ENCODE results near the gene CHRDL2.

CHRDL2 gene

GRCh38 chr11:74749965-74750296, 18.7 kb upstream of the CHRDL2 start:
- H3K36me3 Mint-ChIP-seq (ENCODE audit: low read depth), result peaks cover 3% of the 10 kb centered on the region
- H3K27me3 Mint-ChIP-seq (ENCODE audit: low read depth), result no peaks in the 10 kb centered on the region
- H3K9me3 Mint-ChIP-seq, result no peaks in the 10 kb centered on the region
- TF ChIP-seq, protein P1, sequence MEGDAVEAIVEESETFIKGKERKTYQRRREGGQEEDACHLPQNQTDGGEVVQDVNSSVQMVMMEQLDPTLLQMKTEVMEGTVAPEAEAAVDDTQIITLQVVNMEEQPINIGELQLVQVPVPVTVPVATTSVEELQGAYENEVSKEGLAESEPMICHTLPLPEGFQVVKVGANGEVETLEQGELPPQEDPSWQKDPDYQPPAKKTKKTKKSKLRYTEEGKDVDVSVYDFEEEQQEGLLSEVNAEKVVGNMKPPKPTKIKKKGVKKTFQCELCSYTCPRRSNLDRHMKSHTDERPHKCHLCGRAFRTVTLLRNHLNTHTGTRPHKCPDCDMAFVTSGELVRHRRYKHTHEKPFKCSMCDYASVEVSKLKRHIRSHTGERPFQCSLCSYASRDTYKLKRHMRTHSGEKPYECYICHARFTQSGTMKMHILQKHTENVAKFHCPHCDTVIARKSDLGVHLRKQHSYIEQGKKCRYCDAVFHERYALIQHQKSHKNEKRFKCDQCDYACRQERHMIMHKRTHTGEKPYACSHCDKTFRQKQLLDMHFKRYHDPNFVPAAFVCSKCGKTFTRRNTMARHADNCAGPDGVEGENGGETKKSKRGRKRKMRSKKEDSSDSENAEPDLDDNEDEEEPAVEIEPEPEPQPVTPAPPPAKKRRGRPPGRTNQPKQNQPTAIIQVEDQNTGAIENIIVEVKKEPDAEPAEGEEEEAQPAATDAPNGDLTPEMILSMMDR (IDR thresholded peaks at IDR 0.05; ENCODE audit: unreplicated experiment in 3 of 3), result no peak
- peak overlapping the region; percentile 90 to 97 (median 93) for H3K4me3 Mint-ChIP-seq
- peak overlapping the region; percentile 83 to 90 (median 83) for H3K27ac Mint-ChIP-seq
- H3K4me1 Mint-ChIP-seq, result peaks cover 34% of the 10 kb centered on the region

DNA sequence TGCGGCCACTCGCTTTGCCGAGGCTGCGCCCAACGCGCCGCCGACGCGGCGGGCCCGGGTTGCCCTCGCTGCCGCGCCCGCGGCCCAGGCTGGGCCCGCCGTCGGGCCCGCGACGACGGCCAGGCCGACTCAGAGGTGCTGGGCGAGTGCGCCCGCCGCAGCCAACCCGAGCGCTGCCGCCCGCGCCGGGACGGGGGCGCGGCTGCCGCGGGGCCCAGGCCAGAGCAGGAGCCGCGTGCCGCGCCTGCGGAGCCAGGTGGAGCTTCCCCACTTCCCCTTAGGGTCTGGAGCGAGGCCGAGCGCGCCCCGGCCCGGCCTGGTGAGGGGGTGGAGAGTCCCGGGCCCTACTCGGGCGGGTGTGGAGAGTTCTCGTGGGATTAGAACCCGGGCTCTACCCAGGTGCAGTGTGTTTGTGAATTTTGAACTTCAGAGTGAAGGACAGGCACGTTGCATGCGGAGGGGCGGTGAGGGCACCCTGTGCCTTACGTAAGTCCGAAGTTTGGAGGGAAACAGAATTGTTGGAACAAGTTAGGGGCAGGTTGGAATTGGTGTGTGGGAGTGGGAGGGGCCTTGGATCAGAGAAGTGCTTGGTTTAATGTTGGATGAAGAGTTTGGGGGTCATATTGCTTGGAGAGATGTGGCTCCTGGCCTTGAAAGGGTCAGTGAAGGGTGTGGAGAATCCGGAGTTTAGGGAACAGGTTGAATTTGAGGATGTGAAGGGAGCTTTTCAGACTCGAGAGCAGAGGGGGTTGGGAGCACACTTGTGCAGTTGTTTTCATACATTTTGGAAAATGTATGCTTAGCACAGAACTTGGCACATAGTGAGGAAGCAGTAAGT, 18.1 kb upstream of the CHRDL2 start:
- TF ChIP-seq, protein P1 (IDR thresholded peaks at IDR 0.05; ENCODE audit: unreplicated experiment in 3 of 3), result no peak
- H3K4me3 Mint-ChIP-seq, result peak overlapping the region; percentile 90 to 97 (median 93)
- H3K27ac Mint-ChIP-seq, result peak overlapping the region; percentile 83 to 90 (median 83)
- H3K27me3 Mint-ChIP-seq (ENCODE audit: low read depth), result no peaks in the 10 kb centered on the region
- H3K9me3 Mint-ChIP-seq, result no peaks in the 10 kb centered on the region
- peaks cover 34% of the 10 kb centered on the region for H3K4me1 Mint-ChIP-seq
- H3K36me3 Mint-ChIP-seq (ENCODE audit: low read depth), result peaks cover 3% of the 10 kb centered on the region

GRCh38 chr11:74748211-74749126, 17.2 kb upstream of the CHRDL2 start, which contains the start of gene RNF169:
Gene RNF169 (plus strand): TSS chr11:74748849. CDS start chr11:74748881, 32 bp downstream.
- no peaks in the 10 kb centered on the region for H3K9me3 Mint-ChIP-seq
- peak within 1 kb of the TSS; percentile 83 to 94 (median 83) for H3K27ac Mint-ChIP-seq
- H3K36me3 Mint-ChIP-seq (ENCODE audit: low read depth), result peaks cover 3% of the 10 kb centered on the region
- no peaks in the 10 kb centered on the region for H3K27me3 Mint-ChIP-seq (ENCODE audit: low read depth)
- TF ChIP-seq, protein P1 (IDR thresholded peaks at IDR 0.05; ENCODE audit: unreplicated experiment in 3 of 3), result no peak
- H3K4me3 Mint-ChIP-seq, result peak within 1 kb of the TSS; percentile 90 to 97 (median 93)
- peaks cover 28% of the 10 kb centered on the region for H3K4me1 Mint-ChIP-seq

GRCh38 chr11:74746868-74747267, 15.6 kb upstream of the CHRDL2 start:
- TF ChIP-seq, protein P1 (IDR thresholded peaks at IDR 0.05; ENCODE audit: unreplicated experiment in 3 of 3), result no peak
- Mint-ChIP-seq H3K27ac (no peak overlapping the region), H3K4me3 (no peak overlapping the region), H3K36me3 (ENCODE audit: low read depth) (peaks cover 3% of the 10 kb centered on the region), H3K27me3 (ENCODE audit: low read depth) (no peaks in the 10 kb centered on the region), H3K4me1 (peaks cover 28% of the 10 kb centered on the region), H3K9me3 (no peaks in the 10 kb centered on the region)

DNA sequence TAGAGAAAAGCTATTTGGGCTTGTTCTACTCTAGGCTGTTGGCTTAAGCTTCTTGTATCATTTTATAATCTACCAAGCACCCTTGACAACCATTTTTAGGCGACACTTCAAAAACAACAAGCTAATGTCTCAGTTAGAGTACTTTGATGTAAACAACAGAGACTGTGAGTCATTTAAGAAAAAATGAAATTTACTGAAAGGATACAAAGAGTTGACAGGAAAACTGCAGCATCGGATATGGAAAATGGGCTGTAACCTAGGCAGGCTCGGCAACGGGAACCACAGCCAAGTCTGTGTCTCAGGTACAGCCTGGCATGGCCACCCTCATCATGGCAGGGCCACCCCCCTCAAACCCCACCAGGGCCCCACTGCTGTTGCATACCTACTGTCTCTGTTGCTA, 13.1 kb upstream of the CHRDL2 start:
- no peak overlapping the region for H3K4me3 Mint-ChIP-seq
- H3K36me3 Mint-ChIP-seq (ENCODE audit: low read depth), result no peaks in the 10 kb centered on the region
- TF ChIP-seq, protein P1 (IDR thresholded peaks at IDR 0.05; ENCODE audit: unreplicated experiment in 3 of 3), result no peak
- peaks cover 13% of the 10 kb centered on the region for H3K4me1 Mint-ChIP-seq
- peaks cover 4% of the 10 kb centered on the region for H3K27me3 Mint-ChIP-seq (ENCODE audit: low read depth)
- H3K27ac Mint-ChIP-seq, result no peak overlapping the region
- H3K9me3 Mint-ChIP-seq, result peaks cover 3% of the 10 kb centered on the region

All from nephron (organoid).